ENCODE data around the gene SGSM2. TPM values are rescaled to one million over a fixed set of nuclear protein-coding genes. Genes with fewer than 3 reads are reported as not detected.

The SGSM2 gene
- total RNA-seq, 2 donors from 2014 or later = 26.7 to 27.6 TPM

DNA sequence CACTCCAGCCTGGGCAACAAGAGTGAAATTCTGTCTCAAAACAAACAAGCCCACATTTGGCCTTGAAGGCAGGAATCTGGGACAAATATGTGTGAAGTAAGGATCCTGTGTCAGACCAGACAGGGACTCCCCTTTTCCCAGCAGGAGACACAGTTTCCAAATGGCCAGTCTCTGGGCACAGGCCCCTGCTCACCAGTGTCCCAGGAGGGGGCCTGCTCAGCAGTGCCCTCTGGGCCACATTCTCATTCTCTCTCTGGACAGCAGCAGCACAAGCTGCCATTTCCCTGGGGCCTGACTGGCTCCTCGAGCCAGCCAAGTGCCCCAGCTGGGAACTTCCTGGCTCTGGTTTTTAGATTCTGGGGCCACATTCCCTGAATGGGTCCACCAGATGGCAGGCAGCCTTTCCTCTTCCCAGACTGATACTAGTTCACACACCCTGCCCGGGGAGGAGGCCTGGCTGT lies 75.3 kb downstream of the SGSM2 start:
- TF ChIP-seq, protein P1, sequence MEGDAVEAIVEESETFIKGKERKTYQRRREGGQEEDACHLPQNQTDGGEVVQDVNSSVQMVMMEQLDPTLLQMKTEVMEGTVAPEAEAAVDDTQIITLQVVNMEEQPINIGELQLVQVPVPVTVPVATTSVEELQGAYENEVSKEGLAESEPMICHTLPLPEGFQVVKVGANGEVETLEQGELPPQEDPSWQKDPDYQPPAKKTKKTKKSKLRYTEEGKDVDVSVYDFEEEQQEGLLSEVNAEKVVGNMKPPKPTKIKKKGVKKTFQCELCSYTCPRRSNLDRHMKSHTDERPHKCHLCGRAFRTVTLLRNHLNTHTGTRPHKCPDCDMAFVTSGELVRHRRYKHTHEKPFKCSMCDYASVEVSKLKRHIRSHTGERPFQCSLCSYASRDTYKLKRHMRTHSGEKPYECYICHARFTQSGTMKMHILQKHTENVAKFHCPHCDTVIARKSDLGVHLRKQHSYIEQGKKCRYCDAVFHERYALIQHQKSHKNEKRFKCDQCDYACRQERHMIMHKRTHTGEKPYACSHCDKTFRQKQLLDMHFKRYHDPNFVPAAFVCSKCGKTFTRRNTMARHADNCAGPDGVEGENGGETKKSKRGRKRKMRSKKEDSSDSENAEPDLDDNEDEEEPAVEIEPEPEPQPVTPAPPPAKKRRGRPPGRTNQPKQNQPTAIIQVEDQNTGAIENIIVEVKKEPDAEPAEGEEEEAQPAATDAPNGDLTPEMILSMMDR (IDR thresholded peaks at IDR 0.05) = no peak
- Histone ChIP-seq H3K9ac (ENCODE audit: low read depth in 2 of 2, low read length in 2 of 2) (peak overlapping the region in 1 of 2 donors; percentile 34), H3K27ac (peak overlapping the region; percentile 28), H3K36me3 (no peaks in the 10 kb centered on the region), H3K4me3 (no peak overlapping the region), H3K27me3 (no peaks in the 10 kb centered on the region), H3K4me1 (no peaks in the 10 kb centered on the region), H3K9me3 (no peaks in the 10 kb centered on the region)
- DNase-seq = no peak
- intact Hi-C loops (cut with DNase I) = no loop called here

DNA sequence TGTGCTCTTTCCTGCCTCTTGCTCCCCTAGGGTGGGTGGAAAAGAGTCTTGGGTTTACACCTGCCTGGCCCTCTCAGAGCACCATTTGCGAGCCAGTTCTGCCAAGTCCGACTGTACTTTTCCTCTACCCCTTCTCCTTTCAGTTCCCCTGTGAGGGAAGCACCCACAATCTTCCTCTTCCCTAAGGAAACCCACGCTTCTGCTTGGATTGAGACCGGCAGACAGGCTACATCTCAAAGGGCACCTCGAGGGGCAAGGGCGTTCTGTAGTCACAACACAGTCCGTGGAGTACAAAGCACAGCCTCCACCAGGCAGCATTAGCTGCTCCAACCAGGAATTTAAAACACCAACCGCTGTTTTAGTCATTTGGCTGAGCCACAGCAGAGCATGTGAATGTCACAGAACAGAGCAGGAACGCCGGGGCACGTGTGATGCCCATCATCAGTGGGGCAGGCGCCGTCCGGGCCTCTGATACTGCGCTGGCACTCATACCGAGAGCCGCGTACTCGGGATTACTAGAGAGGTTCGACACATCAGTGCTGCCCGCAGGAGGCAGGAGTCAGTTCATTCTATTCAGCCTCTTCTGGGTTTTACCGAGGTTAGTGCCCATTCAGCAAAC lies 77.3 kb downstream of the SGSM2 start:
- Histone ChIP-seq H3K9ac (ENCODE audit: low read depth in 2 of 2, low read length in 2 of 2) (no peak overlapping the region), H3K9me3 (no peaks in the 10 kb centered on the region), H3K27me3 (no peaks in the 10 kb centered on the region), H3K4me3 (no peak overlapping the region), H3K4me1 (no peaks in the 10 kb centered on the region), H3K36me3 (no peaks in the 10 kb centered on the region), H3K27ac (no peak overlapping the region)
- DNase-seq = no peak
- intact Hi-C loops (cut with DNase I) = loop anchor here (2.0 kb wide), 1 partner anchor 32 kb away; no protein-coding TSS in a partner anchor
- TF ChIP-seq, protein P1 (IDR thresholded peaks at IDR 0.05) = no peak

DNA sequence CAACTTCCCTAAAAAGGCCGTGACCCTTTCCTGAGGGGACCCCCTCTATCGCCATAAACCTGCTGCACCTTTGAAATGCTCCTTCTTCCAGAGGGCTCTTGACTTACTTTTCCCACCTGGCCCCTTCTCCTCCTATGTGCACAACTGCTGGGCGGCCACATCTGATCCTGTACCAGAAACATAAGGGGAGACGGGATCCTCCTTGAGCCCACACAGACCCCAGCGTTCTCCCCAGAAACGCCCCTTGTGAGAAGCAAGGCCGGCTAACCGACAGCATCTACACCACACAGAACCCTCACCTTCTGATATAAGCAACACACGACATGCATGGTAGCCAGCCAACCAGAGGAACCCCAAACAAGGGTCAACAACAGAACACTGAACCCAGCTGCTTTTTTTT lies 77.8 kb downstream of the SGSM2 start:
- H3K36me3 ChIP-seq = no peaks in the 10 kb centered on the region
- no peak overlapping the region for H3K27ac ChIP-seq
- intact Hi-C loops (cut with DNase I) = loop anchor here (2.0 kb wide), 1 partner anchor 32 kb away; no protein-coding TSS in a partner anchor

DNA sequence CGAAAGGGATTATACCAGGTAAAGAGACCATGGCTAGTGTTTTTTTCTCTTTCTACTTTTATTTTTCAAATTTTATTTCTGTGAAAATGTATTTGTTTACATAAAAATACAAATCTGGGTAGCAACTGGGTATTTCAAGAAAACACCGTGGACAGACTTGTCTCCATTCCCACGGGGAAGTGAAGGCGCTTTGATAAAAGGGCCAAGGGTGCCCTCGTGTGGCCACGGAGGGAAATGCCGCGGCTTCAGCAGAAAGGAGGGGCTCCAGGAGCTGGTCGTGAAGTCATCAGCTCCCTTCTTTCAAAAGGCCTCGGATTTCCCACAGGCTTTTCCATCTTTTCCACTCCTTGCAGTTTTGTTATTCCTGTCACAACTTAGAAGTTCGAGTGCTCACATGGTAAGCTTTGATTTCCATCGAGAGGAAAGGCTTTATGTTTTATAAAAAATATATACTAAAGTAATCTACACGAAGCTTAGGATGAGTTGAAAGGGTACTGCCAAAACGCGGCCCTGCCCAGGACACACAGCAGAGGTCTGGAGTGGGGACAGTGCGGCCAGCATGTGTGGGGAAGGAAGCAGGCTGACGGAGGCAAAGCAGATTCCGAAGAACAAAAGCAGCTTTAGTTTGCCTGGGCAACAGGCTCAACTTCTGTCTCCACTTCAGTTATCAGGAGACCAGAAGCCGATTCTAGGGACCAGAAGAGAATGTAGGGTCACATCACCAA lies 78.9 kb downstream of the SGSM2 start:
- Histone ChIP-seq H3K27me3 (no peaks in the 10 kb centered on the region), H3K4me3 (no peak overlapping the region), H3K9ac (ENCODE audit: low read depth in 2 of 2, low read length in 2 of 2) (no peak overlapping the region), H3K36me3 (no peaks in the 10 kb centered on the region), H3K4me1 (no peaks in the 10 kb centered on the region), H3K27ac (no peak overlapping the region), H3K9me3 (no peaks in the 10 kb centered on the region)
- TF ChIP-seq, protein P1 (IDR thresholded peaks at IDR 0.05) = peak; percentile 98
- peak; percentile 94 for DNase-seq
- intact Hi-C loops (cut with DNase I) = no loop called here

More for the DNA sequence above, 77.8 kb downstream of the SGSM2 start:
- no peak overlapping the region for H3K4me3 ChIP-seq
- no peaks in the 10 kb centered on the region for H3K4me1 ChIP-seq
- no peaks in the 10 kb centered on the region for H3K27me3 ChIP-seq
- DNase-seq = no peak
- H3K9ac ChIP-seq (ENCODE audit: low read depth in 2 of 2, low read length in 2 of 2) = no peak overlapping the region
- no peaks in the 10 kb centered on the region for H3K9me3 ChIP-seq
- TF ChIP-seq, protein P1 (IDR thresholded peaks at IDR 0.05) = no peak

DNA sequence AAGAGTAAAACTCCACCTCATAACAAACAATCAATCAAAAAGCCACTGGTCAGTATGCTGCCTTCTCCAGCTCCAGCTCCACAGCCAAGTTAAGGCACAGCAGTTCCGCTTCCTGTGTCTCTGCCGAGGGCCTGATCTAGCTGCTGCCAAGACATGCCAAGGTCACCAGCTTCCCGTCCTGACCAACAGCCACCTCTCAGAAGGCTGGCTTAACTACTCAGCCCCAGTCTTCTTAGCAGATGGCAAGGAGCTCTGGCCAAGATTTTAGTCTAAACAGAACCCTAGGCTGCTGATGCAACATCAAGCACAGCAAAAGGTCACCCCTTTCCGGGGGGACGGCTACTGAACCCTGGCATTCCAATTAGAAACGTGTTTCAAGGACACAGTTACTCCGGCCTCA lies 81.3 kb downstream of the SGSM2 start:
- TF ChIP-seq, protein P1 (IDR thresholded peaks at IDR 0.05) = no peak
- intact Hi-C loops (cut with DNase I) = no loop called here
- H3K4me1 ChIP-seq = no peaks in the 10 kb centered on the region
- no peaks in the 10 kb centered on the region for H3K36me3 ChIP-seq
- H3K9ac ChIP-seq (ENCODE audit: low read depth in 2 of 2, low read length in 2 of 2) = no peak overlapping the region
- H3K27me3 ChIP-seq = no peaks in the 10 kb centered on the region
- no peaks in the 10 kb centered on the region for H3K9me3 ChIP-seq
- DNase-seq = no peak
- no peak overlapping the region for H3K4me3 ChIP-seq
- peak overlapping the region; percentile 15 for H3K27ac ChIP-seq
